Measurements from ENCODE around the gene LSM7. TPM values are rescaled to one million over a fixed set of nuclear protein-coding genes. Genes with fewer than 3 reads are reported as not detected.
A peak's percentile ranks its signal among the peaks of the same experiment; 100 is the strongest.

Gene LSM7
- total RNA-seq, 1 donor from 2014 or later, result 58.2 TPM

GRCh38 chr19:2319551-2319950 is 8.8 kb downstream of the LSM7 start:
- Histone ChIP-seq H3K27ac (no peak overlapping the region), H3K4me3 (no peak overlapping the region), H3K36me3 (peaks cover 33% of the 10 kb centered on the region), H3K4me1 (peaks cover 11% of the 10 kb centered on the region), H3K9me3 (no peaks in the 10 kb centered on the region), H3K27me3 (ENCODE audit: low read depth) (no peaks in the 10 kb centered on the region)
- DNase-seq, result no peak
- TF ChIP-seq CTCF (IDR thresholded peaks at IDR 0.05), result no peak
- intact Hi-C loops (cut with DNase I), result no loop called here
- ATAC-seq, result no peak

- Histone ChIP-seq H3K4me3 (no peak overlapping the region), H3K27me3 (ENCODE audit: low read depth) (peaks cover under 1% of the 10 kb centered on the region), H3K36me3 (peaks cover 27% of the 10 kb centered on the region), H3K9me3 (no peaks in the 10 kb centered on the region), H3K4me1 (peaks cover 11% of the 10 kb centered on the region), H3K27ac (no peak overlapping the region)
- DNase-seq (no peak), ATAC-seq (no peak)
- intact Hi-C loops (cut with DNase I), result no loop called here
- no peak for TF ChIP-seq CTCF (IDR thresholded peaks at IDR 0.05)
Measured at GRCh38 chr19:2318923-2319322, 9.5 kb downstream of the LSM7 start.

- Histone ChIP-seq H3K4me1 (peaks cover 11% of the 10 kb centered on the region), H3K27ac (no peak overlapping the region), H3K27me3 (ENCODE audit: low read depth) (peaks cover 12% of the 10 kb centered on the region), H3K9me3 (no peaks in the 10 kb centered on the region), H3K4me3 (no peak overlapping the region), H3K36me3 (peaks cover 17% of the 10 kb centered on the region)
- no peak for TF ChIP-seq CTCF (IDR thresholded peaks at IDR 0.05)
- DNase-seq, result no peak
- no peak for ATAC-seq
- intact Hi-C loops (cut with DNase I), result no loop called here
Measured at GRCh38 chr19:2317756-2318155, 10.6 kb downstream of the LSM7 start.

DNA sequence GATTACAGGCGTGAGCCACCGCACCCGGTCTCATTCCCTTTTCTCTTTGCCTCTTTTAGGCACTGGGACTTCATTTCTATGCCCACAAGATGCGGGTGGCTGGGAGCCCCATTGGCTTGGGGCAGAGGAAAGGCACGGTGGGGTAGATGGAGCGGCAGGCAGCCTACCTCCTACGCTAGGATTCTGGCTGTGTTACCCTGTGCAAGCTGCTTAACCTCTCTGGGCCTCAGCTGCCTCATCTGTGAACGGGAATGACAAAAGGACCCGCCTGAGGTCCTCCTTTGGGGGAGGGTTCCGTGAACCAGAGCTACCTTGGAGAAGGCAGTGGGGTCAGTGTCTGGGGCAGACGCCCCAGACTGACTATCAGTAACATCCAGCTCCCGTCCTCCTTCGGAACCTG is 11.1 kb downstream of the LSM7 start:
- Histone ChIP-seq H3K4me3 (no peak overlapping the region), H3K27ac (no peak overlapping the region), H3K27me3 (ENCODE audit: low read depth) (peaks cover 17% of the 10 kb centered on the region), H3K9me3 (no peaks in the 10 kb centered on the region), H3K36me3 (peaks cover 12% of the 10 kb centered on the region), H3K4me1 (peaks cover 11% of the 10 kb centered on the region)
- DNase-seq, result no peak
- no peak for TF ChIP-seq CTCF (IDR thresholded peaks at IDR 0.05)
- no peak for ATAC-seq
- intact Hi-C loops (cut with DNase I), result no loop called here

GRCh38 chr19:2315818-2316353 is 12.5 kb downstream of the LSM7 start:
- H3K4me1 ChIP-seq, result peaks cover 11% of the 10 kb centered on the region
- DNase-seq (peak; percentile 88), ATAC-seq (peak; percentile 89 to 91)
- peak; percentile 68 for TF ChIP-seq CTCF (IDR thresholded peaks at IDR 0.05)
- H3K36me3 ChIP-seq, result no peaks in the 10 kb centered on the region
- intact Hi-C loops (cut with DNase I), result no loop called here
- no peaks in the 10 kb centered on the region for H3K9me3 ChIP-seq
- H3K27ac ChIP-seq, result peak overlapping the region; percentile 46
- H3K27me3 ChIP-seq (ENCODE audit: low read depth), result peaks cover 29% of the 10 kb centered on the region
- no peak overlapping the region for H3K4me3 ChIP-seq

Measured in lower lobe of right lung (tissue), 2 donors.